ENCODE data around the gene LRRIQ4.

Gene LRRIQ4

DNA sequence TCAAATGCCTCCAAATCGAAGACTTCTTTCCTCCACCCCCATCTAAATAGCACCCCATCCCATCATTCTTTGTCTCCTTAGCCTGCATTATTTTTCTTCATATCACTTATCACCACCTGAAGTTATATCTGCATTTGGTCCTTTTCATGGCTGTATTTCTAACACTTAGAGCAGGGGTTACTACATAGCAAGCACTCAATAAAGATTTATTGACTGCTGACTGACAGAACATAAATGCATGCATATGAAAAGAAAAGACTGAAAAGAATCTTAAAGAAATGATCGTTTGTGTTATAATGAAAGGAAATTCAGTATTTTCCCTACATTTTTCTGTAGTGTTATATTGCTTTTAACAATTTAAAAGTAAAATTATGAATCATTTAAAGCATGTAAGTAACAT lies 55.7 kb downstream of the LRRIQ4 start:
- Histone ChIP-seq H3K36me3 (ENCODE audit: low read depth) (no peaks in the 10 kb centered on the region), H3K27ac (ENCODE audit: poor library complexity, severe bottlenecking) (no peak overlapping the region), H3K9me3 (ENCODE audit: severe bottlenecking) (no peaks in the 10 kb centered on the region), H3K4me1 (ENCODE audit: insufficient read depth, poor library complexity, severe bottlenecking) (no peaks in the 10 kb centered on the region), H3K27me3 (ENCODE audit: insufficient read depth, poor library complexity, severe bottlenecking) (no peaks in the 10 kb centered on the region), H3K4me3 (ENCODE audit: severe bottlenecking) (no peak overlapping the region)
- TF ChIP-seq, protein P1, sequence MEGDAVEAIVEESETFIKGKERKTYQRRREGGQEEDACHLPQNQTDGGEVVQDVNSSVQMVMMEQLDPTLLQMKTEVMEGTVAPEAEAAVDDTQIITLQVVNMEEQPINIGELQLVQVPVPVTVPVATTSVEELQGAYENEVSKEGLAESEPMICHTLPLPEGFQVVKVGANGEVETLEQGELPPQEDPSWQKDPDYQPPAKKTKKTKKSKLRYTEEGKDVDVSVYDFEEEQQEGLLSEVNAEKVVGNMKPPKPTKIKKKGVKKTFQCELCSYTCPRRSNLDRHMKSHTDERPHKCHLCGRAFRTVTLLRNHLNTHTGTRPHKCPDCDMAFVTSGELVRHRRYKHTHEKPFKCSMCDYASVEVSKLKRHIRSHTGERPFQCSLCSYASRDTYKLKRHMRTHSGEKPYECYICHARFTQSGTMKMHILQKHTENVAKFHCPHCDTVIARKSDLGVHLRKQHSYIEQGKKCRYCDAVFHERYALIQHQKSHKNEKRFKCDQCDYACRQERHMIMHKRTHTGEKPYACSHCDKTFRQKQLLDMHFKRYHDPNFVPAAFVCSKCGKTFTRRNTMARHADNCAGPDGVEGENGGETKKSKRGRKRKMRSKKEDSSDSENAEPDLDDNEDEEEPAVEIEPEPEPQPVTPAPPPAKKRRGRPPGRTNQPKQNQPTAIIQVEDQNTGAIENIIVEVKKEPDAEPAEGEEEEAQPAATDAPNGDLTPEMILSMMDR (IDR thresholded peaks at IDR 0.05; ENCODE audit: poor library complexity, severe bottlenecking): no peak
- DNase-seq (ENCODE audit: low spot score): no peak
- no peak for ATAC-seq (ENCODE audit: low read depth)

DNA sequence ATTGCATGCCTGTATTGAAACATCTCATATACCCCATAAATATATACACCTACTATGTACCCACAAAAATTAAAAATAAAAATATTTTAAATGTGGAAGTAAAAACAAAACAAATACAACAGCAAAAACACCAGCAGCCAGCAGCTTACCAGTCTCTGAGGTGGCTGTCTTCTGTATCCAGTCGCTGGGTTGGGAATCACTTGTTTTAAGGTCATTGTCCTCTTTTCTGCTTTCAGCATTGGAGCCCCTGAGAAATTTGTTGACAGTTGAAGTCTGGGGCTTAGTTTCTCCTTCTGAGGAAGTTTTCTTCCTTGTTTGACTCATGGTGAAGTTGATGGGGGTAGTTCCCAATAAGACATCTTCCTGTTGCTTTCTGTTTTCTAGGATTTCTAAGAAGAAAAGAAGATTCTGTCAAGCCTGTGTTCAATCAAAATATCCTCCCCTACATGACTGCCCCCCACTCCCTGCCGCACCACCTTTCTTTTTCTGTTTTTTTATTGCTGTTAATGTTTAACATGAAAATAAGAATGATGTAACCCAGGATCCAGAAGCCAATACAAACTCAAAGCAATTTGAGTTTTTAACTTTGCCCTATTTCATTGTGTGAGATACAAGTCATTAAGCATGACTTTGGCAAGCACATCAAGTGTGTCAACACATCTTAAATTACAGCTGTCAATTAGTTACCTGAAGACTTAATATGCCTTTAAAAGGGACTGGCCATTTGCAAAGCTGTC lies 57.0 kb downstream of the LRRIQ4 start, which contains the start of gene LRRC31:
Gene LRRC31 (minus strand): TSS at position 452 of the 737 bp plus-strand sequence. CDS start 128 bp downstream, at position 324.
- no peak for DNase-seq (ENCODE audit: low spot score)
- ATAC-seq (ENCODE audit: low read depth): no peak
- H3K4me1 ChIP-seq (ENCODE audit: insufficient read depth, poor library complexity, severe bottlenecking): no peaks in the 10 kb centered on the region
- H3K27me3 ChIP-seq (ENCODE audit: insufficient read depth, poor library complexity, severe bottlenecking): no peaks in the 10 kb centered on the region
- no peak within 1 kb of the TSS for H3K27ac ChIP-seq (ENCODE audit: poor library complexity, severe bottlenecking)
- H3K9me3 ChIP-seq (ENCODE audit: severe bottlenecking): no peaks in the 10 kb centered on the region
- no peak within 1 kb of the TSS for H3K4me3 ChIP-seq (ENCODE audit: severe bottlenecking)
- no peaks in the 10 kb centered on the region for H3K36me3 ChIP-seq (ENCODE audit: low read depth)
- TF ChIP-seq, protein P1 (IDR thresholded peaks at IDR 0.05; ENCODE audit: poor library complexity, severe bottlenecking): no peak

DNA sequence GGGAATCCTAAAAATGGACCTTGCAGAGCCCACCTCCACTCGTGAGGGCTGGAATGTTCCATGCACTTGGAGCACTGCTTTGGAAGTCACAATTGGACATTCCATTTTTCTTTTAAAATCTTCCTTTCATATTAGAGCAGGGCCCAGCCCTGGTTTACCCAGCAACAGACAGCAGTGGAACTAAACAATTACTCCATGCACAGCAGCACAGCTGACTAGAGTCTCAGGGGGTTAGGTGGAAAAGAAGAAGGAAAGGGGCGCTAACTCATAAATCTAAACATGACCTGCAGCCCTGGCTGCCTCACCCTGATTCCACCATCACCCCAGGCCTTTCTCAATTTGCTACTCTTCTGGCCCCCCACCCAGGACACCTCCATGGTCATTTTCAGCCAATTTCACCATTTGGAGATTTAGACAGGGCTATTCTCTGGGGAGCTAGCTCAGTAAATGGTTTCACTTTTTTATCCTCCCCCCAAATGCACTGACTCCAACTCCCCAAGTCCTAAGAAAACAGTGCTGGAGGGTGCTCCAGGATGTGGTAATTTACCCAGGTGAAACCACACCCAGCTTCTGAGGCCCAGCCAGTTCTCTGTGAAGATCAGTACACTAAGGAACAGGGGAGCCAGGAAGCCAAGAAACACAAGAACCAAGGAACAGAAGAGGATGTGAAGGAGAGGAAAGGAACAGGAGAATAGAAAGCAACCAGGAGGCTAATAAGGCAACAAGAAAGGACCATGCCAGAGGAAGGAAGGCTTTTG lies 58.6 kb downstream of the LRRIQ4 start:
- Histone ChIP-seq H3K27ac (ENCODE audit: poor library complexity, severe bottlenecking) (no peak overlapping the region), H3K36me3 (ENCODE audit: low read depth) (no peaks in the 10 kb centered on the region), H3K27me3 (ENCODE audit: insufficient read depth, poor library complexity, severe bottlenecking) (no peaks in the 10 kb centered on the region), H3K4me3 (ENCODE audit: severe bottlenecking) (no peak overlapping the region), H3K4me1 (ENCODE audit: insufficient read depth, poor library complexity, severe bottlenecking) (no peaks in the 10 kb centered on the region), H3K9me3 (ENCODE audit: severe bottlenecking) (no peaks in the 10 kb centered on the region)
- DNase-seq (ENCODE audit: low spot score): no peak
- TF ChIP-seq, protein P1 (IDR thresholded peaks at IDR 0.05; ENCODE audit: poor library complexity, severe bottlenecking): no peak
- ATAC-seq (ENCODE audit: low read depth): peak; percentile 56; the same call in 2 of the 3 replicates

DNA sequence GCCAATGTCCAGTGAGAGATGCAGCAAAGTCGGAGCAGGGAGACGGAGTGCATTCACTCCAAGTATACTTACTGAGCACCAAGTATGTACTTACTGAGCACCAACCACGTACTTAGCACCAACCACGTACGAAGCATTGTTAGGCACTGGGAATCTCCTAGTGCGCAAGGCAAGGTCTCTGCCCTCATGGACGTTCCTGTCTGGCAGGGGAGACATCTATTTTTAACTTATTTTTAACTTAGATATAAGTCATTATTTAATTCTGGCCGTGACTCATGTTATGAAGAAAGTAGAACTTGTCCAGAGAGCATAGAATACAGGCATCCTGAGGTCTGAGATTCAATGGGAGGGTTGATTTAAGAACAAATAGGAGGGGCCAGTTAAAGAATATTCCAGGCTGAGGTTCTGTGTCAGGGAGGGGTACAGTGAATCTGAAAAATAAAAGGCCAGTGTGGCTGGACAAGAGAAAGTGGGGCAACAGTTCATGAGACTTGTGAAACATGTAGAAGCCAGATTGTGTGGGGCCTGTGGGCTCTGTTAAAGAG lies 66.4 kb downstream of the LRRIQ4 start:
- Histone ChIP-seq H3K9me3 (ENCODE audit: severe bottlenecking) (no peaks in the 10 kb centered on the region), H3K27me3 (ENCODE audit: insufficient read depth, poor library complexity, severe bottlenecking) (no peaks in the 10 kb centered on the region), H3K27ac (ENCODE audit: poor library complexity, severe bottlenecking) (no peak overlapping the region), H3K4me3 (ENCODE audit: severe bottlenecking) (no peak overlapping the region), H3K4me1 (ENCODE audit: insufficient read depth, poor library complexity, severe bottlenecking) (no peaks in the 10 kb centered on the region), H3K36me3 (ENCODE audit: low read depth) (no peaks in the 10 kb centered on the region)
- ATAC-seq (ENCODE audit: low read depth): no peak
- DNase-seq (ENCODE audit: low spot score): no peak
- TF ChIP-seq, protein P1 (IDR thresholded peaks at IDR 0.05; ENCODE audit: poor library complexity, severe bottlenecking): no peak

Measured in RWPE2 (cell line).